ENCODE measurements around the gene PARD3.
A peak's percentile ranks its signal among the peaks of the same experiment; 100 is the strongest.
"Not testable (repeated sequence)": the region's sequence is repeated elsewhere in the genome, so short reads cannot be mapped to it uniquely, and the experiment has no call there.

PARD3 gene

DNA sequence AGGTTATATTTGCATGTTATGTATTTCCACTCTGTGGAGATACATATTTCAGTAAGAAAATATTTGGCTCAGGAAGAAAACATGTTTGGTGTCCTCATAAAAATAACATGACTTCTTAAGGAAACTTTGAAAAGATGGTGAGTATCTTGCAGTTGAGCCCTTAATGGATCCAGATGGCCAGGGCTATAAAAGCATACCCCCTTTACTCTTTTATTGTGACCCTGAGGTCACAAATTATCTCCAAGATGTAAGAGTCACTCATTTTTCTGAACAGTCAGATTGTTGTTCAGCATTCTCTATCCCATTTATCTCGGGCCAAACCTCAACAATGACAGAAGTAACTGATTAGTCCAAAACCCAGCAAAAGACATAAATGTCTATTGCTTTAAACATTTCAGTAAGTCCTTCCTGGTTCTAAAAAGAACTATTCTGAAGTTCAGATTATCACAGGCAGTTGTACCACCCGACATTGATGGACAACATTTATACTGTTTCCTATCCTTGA, 539.4 kb downstream of the PARD3 start:
- DNase-seq = no peak

DNA sequence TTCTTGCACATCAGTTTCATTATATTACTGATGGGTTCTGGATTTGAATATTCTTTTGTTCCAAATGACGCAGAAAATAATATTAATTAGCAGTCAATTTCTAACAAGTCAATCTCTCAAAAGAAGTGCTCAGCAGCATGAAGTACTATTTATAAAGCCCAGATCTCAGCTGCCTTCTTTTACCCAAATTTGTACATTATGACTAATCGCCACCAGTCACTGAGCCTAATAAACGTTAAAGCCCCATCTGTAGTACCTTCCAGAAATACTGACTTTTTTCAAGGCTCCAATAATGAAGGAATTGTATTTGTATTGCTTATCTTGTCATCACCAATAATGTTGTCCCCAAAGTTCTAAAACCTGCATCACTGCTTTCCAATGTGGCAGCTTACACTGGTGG, 540.2 kb downstream of the PARD3 start:
- DNase-seq = no peak

DNA sequence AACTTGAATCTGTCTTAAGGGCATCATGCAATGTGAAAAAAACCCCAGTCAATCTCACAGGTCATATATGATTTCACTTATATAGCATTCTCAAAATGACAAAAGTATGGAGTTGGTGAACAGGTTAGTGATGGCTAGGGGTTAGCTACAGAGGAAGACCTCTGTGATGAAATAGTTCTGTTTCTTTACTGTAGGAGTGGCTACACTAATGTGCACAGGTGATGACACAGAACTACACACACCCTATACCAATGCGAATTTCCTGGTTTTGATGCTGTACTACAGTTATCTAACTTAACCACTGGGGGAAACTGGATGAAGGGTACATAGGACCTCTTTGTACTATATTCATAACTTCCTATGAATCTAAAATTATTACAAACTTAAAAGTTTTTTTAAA, 541.8 kb downstream of the PARD3 start:
- DNase-seq = no peak

DNA sequence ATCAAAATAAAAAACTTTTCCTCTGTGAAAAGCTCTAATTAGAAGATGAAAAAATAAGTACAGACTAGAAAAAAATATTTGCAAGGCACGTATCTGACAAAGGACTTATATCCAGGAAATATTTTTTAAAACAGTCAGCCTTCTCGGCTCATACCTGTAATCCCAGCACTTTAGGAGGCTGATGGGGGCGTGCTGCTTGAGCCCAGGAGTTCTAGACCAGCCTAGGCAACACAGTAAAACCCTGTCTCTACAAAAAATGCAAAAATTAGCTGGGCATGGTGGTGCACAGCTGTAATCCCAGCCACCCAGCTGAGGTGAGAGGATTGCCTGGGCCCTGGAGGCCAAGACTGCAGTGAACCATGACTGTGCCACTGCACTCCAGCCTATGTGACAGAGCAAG, 542.8 kb downstream of the PARD3 start:
- DNase-seq = no peak

DNA sequence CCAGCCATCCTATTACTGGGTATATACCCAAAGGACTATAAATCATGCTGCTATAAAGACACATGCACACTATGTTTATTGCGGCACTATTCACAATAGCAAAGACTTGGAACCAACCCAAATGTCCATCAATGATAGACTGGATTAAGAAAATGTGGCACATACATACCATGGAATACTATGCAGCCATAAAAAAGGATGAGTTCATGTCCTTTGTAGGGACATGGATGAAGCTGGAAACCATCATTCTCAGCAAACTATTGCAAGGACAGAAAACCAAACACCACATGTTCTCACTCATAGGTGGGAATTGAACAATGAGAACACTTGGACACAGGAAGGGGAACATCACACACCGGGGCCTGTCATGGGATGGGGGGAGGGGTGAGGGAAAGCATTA, 546.7 kb downstream of the PARD3 start:
- DNase-seq = not testable (repeated sequence)

DNA sequence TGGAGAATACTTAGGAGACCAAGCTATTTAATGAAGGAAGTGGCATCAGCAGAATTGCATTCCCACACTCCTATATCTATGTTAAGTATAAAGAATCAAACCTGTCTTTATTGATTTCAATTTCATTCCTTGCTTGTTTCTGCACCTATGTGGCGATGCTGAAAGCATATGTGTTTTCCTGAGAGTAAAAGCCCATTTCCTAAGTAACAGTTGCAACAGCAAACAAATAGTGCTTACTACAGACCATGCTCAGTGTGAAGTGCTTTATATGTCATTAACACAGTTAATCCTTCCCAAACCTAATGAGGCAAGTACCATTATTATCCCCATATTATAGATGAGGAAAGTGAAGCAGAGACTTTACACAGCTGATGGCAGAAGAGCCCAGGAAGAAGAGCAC, 552.1 kb downstream of the PARD3 start:
- no peak for DNase-seq

DNA sequence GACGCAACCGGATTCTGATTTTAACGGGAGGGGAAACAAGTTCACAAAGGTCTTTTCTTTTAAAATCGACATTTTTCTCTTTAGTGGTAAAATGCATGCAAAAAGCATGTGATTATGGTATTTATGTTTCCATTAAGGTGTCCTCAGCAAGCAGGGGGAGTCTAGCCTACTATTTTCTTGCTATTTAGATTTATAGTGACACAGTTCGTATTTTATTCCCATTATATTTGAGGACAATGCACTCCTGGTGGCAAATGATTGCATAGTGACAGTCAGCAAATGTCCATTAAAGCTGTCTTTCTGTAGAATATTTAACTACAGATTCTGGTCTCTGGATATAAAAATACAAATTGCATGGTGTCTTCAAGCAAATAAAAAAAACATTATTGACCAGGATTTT, 554.2 kb downstream of the PARD3 start:
- DNase-seq = no peak

DNA sequence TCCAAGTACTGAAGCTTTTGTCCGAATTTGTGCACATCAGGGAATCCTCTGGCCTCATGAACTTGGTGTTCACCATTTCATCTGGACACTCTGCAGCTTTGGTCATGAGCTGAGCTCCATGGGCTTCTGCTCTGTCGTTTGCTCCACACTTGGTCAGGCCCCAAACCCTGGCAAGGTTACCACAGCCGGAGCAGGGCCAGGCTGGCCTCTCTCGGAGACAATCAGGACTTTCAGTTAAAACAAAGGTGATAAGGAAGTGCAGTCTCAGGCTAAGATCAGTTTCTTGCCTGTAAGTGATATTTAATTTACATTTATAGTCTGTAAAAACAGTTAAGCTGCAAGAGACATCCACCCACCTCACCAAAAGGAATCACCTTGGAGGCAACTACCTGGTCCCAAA, 558.9 kb downstream of the PARD3 start:
- DNase-seq = no peak

DNA sequence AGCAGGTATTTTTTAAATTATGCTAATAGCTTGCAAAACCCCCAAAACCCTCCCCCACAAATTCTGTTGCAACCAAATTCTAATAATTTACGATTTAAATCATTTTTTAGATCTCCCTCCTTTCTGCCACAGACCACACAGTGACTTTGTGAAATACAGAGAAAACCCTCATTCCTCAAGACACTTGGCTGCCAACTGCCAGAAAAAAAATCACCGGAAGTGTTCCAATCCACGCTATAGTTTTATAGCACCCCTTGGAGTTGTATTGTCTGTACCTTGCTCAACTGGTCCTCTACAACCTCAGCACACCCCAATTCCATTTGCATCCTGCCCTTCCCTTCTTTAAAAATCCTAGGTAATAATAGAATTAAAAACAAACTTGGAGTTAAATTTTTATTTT, 560.1 kb downstream of the PARD3 start:
- DNase-seq = no peak

DNA sequence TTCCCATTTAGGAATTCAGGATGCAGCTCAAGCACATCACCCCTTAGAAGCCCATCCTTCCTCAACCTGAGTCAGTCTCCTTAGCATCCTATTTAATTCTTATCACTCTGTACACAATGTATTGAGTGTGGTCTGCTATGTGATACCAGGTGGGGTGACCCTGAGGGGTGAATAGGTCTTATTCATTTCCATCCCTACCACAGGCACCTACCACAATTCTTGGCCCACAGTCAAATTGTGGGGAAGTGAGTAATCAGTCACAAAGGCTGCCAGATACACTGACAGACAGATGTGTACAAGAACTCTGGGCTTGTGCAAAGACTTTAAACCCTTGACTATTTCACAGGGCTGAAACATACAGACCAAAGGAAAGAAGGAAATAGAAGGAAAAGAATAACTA, 560.5 kb downstream of the PARD3 start:
- DNase-seq = peak; percentile 78

DNA sequence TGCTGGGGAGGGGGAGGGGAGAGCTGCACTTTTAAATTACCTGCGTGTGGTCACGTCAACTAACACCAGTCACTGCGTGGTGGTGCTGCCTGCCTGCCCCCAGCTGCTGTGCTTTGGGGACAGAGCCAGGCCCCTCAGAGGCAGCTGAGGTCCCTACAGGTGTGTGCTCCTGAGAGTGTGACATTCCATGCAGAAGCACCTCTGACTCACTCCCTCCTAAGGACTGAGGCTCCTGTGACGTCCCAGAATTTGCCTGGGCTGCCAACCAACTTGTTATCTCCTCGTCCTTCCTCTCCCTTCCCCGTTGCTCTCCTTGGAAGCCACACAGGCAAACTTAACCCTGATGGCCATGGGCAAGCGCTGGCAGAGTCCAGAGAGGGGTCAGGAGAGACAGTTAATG, 563.0 kb downstream of the PARD3 start:
- DNase-seq = peak; percentile 78

DNA sequence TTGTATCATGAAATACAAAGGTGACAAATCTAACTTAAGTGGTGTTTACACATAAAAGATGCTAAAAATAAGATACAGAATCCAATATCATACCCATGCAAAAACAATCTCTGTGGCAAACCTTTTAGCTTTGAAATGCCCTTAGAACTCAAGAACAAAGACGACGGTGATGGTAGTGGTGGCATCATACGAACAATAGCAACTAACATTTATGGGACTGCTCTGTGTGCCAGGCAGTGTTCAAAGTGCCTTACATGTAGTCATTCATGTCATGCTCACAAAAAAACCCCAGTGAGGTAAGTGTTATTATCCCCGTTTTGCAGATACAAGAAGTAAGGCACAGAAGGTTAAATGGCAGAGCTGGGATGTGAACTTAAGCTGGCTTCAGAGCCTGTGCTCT, 563.9 kb downstream of the PARD3 start:
- DNase-seq = no peak

DNA sequence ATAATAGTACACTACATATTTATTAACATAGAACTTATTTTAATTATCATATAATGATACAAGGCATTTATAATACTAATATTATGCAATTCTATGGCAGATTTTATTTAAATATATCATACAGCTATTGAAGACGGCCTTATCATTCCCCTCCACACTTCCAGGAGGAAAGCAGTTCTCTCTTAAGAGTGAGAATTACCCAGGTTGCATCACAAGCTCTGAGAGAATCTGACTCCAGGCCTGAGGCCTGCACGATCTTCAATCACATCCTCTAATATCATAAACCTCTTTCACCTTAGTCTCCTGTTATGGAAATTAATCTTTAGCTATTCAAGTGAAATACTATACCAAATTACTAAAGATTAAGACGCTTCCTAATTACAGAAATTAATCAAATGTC, 564.4 kb downstream of the PARD3 start:
- no peak for DNase-seq

DNA sequence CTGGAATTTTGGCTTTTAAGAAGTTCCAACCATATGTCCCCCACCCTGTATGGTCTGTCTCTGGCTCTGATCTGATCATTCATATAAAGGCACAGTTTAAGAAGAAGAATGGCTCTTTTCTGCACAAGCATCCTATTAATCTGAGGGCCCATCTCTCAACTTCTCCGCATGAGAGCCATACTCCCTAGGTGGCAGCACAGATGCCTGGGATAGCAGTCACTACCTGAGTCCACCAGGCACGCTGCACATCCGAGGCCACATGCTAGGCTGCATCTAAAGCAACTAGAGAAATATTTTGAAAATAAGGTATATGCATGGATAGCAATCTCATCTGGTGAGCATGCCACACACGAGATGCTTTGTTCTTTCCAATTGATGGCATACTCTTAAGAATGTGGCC, 565.5 kb downstream of the PARD3 start:
- DNase-seq = no peak

DNA sequence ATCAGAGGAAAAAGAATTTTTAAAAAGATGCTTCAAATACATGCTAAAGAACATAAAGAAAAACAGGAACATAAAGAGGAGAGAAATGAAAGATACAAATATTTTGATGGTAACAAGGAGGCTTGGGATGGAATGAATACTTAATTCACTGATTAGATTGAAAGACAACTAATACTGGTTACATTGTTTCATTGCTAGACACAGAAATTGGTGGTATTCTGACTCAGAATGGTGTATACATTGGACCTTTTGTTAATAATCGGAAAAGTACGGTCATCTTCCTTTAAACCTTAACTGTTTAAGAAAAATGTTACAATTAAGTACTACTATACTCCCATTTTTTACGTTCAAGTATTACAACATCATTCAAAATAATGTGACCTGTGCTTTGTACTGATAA, 567.5 kb downstream of the PARD3 start:
- no peak for DNase-seq

DNA sequence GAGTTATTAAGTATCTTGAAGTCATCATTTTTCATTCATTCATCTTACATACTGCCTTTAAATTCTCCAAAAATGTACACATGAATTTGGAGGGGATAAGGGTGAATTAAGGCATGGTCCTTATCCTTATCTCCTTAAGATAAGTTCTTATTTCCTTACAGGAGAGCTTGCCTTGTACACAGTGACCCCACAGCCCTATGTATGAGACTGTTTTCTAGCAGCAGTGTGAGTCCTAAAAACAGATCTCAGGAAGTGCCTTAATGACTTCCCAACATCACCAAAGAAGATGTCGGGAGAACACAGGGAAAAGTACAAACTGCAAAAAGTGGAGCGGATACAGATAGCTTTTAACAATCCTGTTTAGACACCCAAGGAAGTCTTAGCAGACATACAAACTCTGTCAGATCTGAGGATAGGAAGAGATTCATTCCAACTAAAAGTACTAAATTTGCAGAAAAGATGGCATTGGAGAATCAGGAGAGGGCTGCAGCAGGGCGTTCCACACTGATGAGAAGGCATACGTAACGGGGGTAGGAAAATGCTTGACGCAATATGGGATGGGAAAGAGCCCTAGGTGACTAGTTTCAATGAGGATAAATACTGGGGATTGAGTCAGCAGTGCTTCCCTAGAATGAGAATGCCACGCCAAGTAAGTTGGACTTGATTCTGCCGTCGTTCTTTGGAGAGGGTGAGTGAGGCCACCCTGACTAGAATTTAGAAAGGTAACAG, 570.2 kb downstream of the PARD3 start:
- no peak for DNase-seq

DNA sequence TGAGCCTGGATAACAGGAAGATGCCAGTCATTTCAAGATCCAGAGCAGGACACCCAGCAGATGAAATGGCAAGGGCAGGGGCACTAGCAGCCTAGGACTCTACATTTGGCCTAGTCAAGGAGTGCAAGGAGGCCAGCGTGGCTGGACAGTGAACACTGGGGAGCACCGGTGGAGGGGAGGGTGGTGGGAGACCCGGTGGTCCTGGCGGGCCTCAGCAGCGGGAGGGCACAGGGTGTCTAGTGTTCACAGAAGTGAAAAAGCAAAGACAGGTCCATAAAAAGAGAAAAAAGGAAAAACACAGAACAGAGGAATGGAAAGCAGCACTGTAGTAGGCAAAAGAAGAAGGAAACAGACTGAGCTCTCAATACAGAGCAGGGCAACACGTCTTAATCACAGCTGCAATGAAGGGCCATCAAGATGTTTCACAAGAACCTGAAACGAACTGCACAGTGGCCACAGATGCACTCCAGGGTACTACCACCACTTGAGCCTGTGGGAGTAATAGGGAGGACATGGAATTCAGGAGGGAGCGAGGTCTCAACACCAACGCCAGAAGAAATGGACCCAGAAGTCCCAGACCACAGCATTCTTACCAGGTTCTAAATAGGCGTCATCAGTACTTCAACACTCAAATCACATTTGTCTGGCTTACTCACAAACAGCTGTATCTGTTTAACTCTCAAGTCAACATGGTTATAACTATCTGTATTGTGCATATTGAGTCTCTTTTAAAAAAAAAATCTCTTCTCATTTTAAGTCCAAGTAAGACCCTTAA, 573.7 kb downstream of the PARD3 start:
- DNase-seq = no peak

DNA sequence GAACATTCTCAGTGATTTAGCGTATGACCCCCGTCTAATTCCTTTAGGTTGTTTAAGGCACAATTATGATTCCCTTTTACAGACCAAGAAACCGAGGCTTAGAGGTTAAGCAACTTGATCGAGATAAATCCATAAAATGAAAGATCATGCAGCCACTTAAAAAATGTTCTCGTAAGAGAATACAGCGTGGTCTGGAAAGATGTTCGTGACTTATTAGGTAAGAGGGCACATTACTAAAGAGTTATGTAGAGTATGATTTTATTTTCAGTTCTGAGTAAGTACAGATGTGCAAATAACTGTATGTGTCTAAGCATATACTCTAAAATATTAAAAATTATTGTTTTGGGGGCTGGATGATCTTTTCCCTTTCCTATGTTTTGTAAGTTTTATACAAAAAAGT, 575.1 kb downstream of the PARD3 start:
- no peak for DNase-seq

DNA sequence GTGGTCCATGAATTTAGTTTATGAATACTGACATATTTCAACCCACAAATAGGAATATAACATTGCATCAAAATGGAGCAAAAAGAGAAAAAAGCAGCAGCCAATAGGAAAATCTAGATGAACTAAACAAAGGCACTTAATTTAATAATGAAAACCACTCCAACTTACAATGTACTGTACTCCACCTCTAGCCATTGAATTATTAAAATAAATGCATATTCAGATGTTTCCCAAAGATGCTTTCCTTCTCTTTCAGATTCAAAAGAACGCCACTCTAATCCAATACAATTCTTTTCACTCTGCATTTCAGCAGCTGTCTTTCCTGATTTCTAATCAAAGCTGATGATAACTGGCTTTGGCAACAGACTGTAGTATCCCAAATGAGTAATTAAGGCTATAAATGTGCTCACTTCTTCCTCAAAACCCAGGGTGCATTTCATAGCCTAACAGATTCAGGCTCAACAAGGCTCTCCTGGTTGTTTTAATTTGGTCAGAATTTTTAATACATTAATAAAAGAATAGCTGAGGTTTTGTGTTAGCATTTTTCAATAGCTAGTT, 577.1 kb downstream of the PARD3 start:
- no peak for DNase-seq

DNA sequence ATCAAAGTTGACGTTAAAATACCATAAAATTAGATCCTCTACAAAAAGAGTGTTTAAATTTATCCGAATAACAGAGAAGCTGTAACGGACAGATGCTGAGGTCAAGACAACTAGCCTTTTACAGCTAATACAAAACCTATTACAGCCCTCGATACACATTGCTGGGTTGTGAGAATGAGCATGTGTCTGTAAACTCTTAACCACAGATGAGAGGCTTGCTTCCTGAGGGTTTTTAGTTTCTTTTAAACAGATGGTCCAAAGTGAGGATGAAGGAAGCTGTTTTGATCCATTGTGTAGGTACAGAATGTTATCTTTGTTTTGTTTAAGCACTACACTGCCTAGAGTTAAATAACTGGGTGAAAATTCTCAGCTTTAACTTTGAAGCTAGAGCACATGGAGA, 578.2 kb downstream of the PARD3 start:
- DNase-seq = no peak

DNA sequence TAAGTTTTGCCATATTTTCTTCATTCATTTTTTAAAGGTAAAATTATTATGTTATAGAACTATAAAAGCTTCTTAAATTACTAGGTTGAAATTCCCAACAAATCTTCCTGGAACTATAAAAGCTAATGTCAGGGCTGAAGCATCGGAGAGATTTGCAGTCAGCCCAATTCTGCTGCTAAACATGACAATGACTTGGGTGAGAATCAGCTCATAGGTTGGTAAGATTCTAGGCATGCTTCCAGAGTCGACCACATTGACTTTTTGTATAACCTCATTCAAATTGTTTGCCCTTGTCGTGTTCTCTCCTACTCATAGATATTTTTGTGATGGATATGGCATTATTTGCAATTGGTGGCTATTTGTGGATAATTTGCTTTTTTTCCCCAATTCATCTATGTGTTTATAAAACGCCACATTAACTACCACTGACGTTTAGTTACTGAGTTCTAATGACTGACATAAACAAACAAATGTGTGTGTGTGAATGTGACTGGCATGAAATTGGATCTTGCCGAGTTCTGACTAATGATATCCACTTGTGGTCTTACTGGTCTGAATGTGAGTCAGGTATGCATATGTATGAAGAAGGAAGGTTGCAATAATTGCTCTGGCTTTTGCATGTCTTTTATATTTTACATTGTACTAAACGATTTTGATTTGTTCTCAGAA, 579.8 kb downstream of the PARD3 start:
- no peak for DNase-seq

DNA sequence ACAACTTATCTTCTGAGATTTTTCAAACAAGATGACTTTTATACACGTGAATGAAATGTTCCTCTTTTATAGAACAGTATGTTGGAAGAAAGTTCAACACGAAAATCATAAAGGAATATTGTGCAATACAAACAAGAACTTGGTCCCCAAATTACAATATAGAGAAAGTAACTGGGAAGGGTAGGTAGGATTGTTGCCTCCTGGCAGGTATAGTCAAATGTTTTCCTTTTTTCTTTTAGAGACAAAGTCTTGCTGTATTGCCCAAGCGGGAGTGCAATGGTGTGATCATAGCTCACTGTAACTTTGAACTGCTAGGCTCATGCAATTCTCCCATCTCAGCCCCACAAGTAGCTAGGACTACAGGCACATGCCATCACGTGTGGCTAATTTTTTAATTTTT, 582.6 kb downstream of the PARD3 start:
- no peak for DNase-seq

DNA sequence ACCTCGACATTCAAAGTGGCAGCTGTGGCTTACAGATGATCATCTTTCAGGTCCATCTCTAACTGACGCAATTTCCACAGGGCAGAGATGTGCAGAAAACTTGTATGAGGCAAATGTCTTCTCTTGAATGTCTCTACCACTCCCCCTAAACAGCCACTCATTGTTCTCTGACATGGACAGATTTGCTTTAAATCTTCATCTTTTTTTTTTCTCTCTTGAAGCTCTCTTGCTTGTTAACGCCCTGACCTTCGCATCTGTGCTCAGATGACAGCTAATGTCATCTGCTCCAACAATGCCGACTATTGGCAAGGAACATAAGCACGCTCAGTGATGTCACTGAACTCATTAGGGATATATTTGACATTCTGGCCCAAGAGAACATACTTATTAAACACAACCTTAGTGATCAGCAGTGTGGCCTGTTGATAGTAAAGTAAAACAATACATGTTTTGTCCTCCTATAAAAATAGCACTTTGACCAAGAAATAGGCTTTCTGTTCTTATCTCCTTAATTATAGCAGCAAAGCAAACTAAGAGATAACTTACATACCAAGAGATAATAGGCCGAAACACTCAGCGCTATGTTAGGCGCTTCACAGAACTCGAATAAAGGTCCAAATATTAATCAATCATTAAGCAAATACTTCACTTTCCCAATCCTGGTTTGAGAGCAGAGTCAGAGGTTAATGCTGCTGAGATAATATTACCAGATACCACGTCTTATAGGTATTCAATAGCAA, 583.5 kb downstream of the PARD3 start:
- no peak for DNase-seq
